ENCODE measurements around the gene CYTIP.

DNA sequence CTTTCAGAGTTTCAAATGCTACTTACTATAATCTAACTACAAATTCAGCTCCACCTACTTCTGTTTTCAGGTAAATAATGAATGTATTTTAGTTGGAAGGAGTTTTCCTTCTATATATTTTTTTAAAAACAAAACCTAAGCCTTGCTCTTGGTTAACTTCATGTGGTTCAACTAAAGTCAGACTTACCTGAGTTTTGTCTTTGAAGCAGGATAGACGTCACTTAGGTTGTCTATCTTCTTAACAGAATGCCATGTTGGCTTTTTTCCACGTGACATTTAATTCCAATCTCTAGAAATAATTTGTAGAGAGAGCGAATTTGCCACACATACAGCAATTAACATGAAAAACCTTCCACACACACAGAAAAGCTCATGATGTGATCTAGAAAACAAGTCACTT lies 43.9 kb upstream of the CYTIP start:
- no peak for TF ChIP-seq BRCA1 (IDR thresholded peaks at IDR 0.05)
- TF ChIP-seq BRCA1 (CRISPR knock-in tag; IDR thresholded peaks at IDR 0.05) = no peak
- TF ChIP-seq TRIM24 (IDR thresholded peaks at IDR 0.05) = no peak
- TF ChIP-seq FOXK2 (conservative IDR thresholded peaks at IDR 0.05 in 1 of 2, IDR thresholded peaks at IDR 0.05 in 1 of 2; ENCODE audit: low read depth in 2 of 2) = no peak
- TF ChIP-seq EZH2 (IDR thresholded peaks at IDR 0.05; ENCODE audit: borderline replicate concordance, low read depth, low read length) = no peak
